Right lung (tissue), 10 donors: ENCODE measurements around the gene GRIA3. TPM values are rescaled to one million over a fixed set of nuclear protein-coding genes. Genes with fewer than 3 reads are reported as not detected.
A peak's percentile ranks its signal among the peaks of the same experiment; 100 is the strongest.

Experiments
- DNase-seq, 2 donors: peaks; one replicate each; pipeline ENCODE4 v3.0.0-alpha.2; 2013
- long read RNA-seq, 8 donors: transcript quantifications; one replicate each; lab custom pipeline, GENCODE V29; 2026
- polyA plus RNA-seq, 5 donors: library from polyadenylated mRNA; unstranded; fragments of 120-200 nt; gene quantifications; one replicate each; pipeline versions ENCODE4 v1.2.1 to v1.2.3, GENCODE V29; 2013; ENCODE audit warnings: inconsistent platforms in 1 of 5, low replicate concordance in 1 of 5; ENCODE audit not compliant: insufficient read length in 5 of 5, insufficient read depth in 1 of 5

The GRIA3 gene
- polyA plus RNA-seq = 1 to 10 TPM in 2 of 5 donors, under 1 TPM in 3; 0.23 to 2.3 (median 0.58) TPM
- long read RNA-seq, donor 1 = 0 reads
- long read RNA-seq, donor 2 = 0 reads
- long read RNA-seq, donor 3 = 0 reads
- long read RNA-seq, donor 4 = 0 reads
- long read RNA-seq, donor 5 = 0 reads
- long read RNA-seq, donor 6, partial matches to known transcripts = 181 of 181 reads
- long read RNA-seq, donor 6, other reads (novel, unspliced or antisense) = 0 of 181 reads
- long read RNA-seq, donor 7 = 0 reads
- long read RNA-seq, donor 8 = 0 reads

GRCh38 chrX:123184219-123184865 is at the start of gene GRIA3:
TSS of gene GRIA3 (plus strand) at chrX:123184278. CDS start at chrX:123184536, 258 bp downstream.
- peak in 1 of 2 donors; percentile 14 for DNase-seq

GRCh38 chrX:123138473-123138872 is 45.6 kb upstream of the GRIA3 start:
- no peak for DNase-seq

GRCh38 chrX:123140454-123140853 is 43.6 kb upstream of the GRIA3 start:
- no peak for DNase-seq

GRCh38 chrX:123140904-123141303 is 43.2 kb upstream of the GRIA3 start:
- no peak for DNase-seq

GRCh38 chrX:123153846-123154335 is 30.2 kb upstream of the GRIA3 start:
- no peak for DNase-seq

- DNase-seq = no peak
These were observed 28.8 kb upstream of the GRIA3 start for GRCh38 chrX:123155327-123155726.

- DNase-seq = no peak
These were observed 26.5 kb upstream of the GRIA3 start for GRCh38 chrX:123157586-123157985.

- DNase-seq = no peak
These were observed 24.7 kb upstream of the GRIA3 start for GRCh38 chrX:123159403-123159802.

GRCh38 chrX:123167621-123168020 is 16.5 kb upstream of the GRIA3 start:
- no peak for DNase-seq

- DNase-seq = no peak
These were observed 14.7 kb upstream of the GRIA3 start for GRCh38 chrX:123169247-123169901.

- DNase-seq = no peak
These were observed 13.5 kb upstream of the GRIA3 start for GRCh38 chrX:123170546-123170945.

GRCh38 chrX:123171781-123172180 is 12.3 kb upstream of the GRIA3 start:
- DNase-seq = no peak

- DNase-seq = no peak
These were observed 11.2 kb upstream of the GRIA3 start for GRCh38 chrX:123172869-123173268.

GRCh38 chrX:123173833-123174232 is 10.2 kb upstream of the GRIA3 start:
- DNase-seq = no peak

GRCh38 chrX:123175366-123176122 is 8.5 kb upstream of the GRIA3 start:
- DNase-seq = no peak

GRCh38 chrX:123181233-123181914 is 2.7 kb upstream of the GRIA3 start:
- no peak for DNase-seq

GRCh38 chrX:123184866-123185276 is 793 bp downstream of the GRIA3 start:
- peak in 1 of 2 donors; percentile 12 for DNase-seq

- no peak for DNase-seq
These were observed 1.6 kb downstream of the GRIA3 start for GRCh38 chrX:123185721-123186120.

- no peak for DNase-seq
These were observed 2.7 kb downstream of the GRIA3 start for GRCh38 chrX:123186801-123187200.

GRCh38 chrX:123188081-123188480 is 4.0 kb downstream of the GRIA3 start:
- DNase-seq = no peak

- DNase-seq = no peak
These were observed 5.3 kb downstream of the GRIA3 start for GRCh38 chrX:123189338-123189737.
